GM12873 (cell line): ENCODE data around the gene ZMIZ1.

Source experiments
- TF ChIP-seq, protein P1 (sequence below): IDR thresholded peaks from 2 replicates; pipeline ENCODE4 v1.5.1; 2012; ENCODE audit warnings: low read depth, mild to moderate bottlenecking, moderate library complexity, low read length, control low read depth; ENCODE audit not compliant: insufficient read depth; ENCODE audit errors: missing control alignments

ZMIZ1 gene

DNA sequence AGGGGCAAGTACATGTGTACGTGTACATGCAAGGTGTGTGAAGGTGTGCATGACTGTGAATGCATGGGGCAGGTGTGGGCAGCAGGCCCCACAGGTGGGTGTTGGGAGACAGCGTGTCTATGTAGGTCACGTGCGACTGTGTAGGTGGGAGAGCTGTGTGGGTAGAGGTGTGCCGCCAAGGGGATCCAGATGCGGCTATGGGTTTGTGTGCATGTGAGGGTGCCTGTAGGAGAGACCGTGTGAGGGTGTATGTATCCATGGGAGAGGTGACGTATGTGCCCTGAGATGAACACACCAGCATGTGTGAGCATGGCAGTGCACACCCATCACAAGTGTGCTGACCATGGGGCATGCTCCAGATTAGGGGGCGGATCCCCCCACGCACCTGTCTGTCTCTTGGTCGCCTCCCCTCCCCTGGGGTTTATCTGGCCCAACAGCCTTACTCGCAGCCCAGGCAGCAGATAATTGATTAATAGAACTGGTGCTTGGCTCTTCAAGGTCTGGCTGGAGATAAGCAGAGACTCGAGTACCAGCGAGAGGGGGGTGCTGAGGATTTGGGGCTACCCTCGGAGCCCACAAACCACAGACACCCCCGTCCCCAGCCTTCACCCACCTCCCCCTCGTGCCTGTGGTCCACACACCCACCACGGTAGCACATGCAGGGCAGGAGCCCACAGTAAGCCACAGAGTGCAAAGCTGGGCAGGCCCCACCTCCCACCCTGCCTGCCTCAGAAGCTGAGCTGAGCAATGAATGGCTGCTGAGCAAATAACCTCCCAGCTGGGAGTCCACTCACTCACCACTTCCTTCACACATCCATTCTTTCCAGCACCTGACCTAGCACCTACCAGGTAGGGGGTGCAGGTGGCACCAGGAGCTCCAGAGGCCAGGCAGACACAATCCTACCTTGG, 41.4 kb upstream of the ZMIZ1 start:
- TF ChIP-seq, protein P1, sequence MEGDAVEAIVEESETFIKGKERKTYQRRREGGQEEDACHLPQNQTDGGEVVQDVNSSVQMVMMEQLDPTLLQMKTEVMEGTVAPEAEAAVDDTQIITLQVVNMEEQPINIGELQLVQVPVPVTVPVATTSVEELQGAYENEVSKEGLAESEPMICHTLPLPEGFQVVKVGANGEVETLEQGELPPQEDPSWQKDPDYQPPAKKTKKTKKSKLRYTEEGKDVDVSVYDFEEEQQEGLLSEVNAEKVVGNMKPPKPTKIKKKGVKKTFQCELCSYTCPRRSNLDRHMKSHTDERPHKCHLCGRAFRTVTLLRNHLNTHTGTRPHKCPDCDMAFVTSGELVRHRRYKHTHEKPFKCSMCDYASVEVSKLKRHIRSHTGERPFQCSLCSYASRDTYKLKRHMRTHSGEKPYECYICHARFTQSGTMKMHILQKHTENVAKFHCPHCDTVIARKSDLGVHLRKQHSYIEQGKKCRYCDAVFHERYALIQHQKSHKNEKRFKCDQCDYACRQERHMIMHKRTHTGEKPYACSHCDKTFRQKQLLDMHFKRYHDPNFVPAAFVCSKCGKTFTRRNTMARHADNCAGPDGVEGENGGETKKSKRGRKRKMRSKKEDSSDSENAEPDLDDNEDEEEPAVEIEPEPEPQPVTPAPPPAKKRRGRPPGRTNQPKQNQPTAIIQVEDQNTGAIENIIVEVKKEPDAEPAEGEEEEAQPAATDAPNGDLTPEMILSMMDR: no peak

DNA sequence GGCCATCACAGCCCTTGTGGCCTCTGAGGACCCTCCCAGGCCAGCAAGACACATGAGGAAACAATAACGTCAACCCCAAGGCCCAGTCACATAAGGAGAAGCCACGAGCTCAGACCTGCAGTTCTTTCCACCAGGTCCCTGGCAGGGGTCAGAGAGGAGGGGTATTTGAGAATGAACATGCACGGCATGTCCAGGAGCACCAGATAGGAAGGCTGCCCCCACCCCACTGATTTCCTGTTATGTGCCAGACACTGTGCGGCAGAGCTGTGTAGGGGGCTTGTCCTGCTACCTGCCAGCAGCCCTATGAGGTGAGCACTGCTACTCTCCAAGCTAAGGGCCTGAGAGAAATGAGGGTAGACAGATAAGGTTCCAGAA, 40.7 kb upstream of the ZMIZ1 start:
- TF ChIP-seq, protein P1: no peak

DNA sequence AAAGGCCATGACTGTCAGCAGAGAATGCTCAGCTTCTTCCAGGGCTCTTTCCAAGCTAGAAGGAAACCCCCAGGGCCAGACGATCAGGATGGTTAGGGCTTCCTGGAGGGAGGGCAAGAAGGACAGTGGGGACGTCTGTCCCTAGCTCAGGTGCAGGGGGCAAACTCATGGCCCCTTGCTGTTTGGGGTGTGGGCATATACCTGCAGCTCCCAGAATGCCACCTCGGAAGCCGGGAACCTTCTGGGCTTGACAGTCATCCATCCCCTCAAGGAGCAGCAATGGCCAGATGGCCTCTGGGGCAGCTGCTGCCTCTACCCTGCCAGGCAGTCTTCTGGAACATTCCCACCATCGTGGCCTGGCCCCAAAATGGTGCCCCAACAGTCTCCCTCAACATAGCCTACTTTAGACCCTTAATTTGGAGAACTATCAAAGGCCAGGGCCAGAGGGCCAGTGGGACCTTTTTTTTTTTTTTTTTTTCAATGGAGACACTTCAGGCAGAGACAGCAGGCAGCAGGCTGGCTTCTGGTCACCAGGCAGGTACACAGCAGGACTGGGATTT, 40.2 kb upstream of the ZMIZ1 start:
- TF ChIP-seq, protein P1: no peak

DNA sequence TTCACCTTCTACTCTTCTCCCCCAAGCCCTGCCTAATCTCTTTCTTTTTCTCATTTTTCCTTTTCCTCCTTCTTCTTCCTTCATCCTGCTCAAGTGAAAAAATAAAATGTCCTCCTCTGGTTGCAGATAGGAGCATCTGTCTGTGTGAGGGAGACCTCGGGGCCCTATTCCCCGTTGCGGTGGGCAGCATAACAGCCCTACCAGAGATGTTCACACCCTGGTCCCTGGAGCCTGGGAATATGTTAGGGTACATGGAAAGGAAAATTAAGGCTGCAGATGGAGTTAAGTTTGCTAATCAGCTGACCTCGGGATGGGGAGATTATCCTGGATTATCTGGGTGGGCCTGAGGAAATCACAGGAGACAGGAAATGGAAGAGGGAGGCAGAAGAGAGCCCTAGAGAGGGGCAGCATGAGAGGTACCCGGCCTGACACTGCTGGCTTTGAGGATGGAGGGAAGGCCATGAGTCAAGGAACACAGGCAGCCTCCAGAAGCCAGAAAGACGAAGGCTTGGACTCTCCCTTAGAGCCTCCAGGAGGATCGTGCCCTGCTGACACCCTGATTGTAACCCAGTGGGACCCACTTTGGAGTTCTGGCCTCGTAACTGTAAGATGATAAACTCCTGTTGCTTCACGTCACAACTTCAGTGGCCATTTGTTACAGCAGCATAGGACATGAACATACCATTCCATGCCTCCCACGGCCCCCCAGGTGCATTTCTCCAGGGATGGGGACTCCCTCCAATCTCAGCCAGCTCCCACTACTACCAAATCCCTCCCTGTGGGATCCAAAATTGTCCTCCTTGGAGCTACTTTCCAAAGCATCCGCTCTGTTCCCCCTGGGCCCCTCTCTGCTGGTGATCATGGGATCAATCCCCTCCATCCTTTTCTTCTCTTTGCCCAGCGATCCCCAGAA, 39.0 kb upstream of the ZMIZ1 start:
- TF ChIP-seq, protein P1: no peak

DNA sequence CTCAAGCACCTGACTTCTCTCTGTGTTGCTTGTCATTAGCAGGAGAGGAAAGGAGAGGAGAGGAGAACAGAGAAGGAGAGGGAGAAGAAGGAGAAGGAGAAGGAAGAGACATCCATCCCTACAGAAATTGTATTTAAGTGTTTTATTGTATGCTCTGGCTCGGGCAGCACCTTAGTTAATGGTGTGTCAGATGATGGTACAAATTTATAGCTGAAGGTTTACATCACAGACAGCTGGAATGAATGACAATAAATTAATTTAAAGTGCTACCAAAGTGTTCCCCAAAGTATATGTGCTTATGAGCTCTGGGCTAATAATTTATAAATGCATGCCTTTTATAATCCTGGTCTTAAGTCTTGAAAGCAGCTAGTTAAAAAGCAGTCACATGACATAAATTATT, 38.1 kb upstream of the ZMIZ1 start:
- TF ChIP-seq, protein P1: no peak

DNA sequence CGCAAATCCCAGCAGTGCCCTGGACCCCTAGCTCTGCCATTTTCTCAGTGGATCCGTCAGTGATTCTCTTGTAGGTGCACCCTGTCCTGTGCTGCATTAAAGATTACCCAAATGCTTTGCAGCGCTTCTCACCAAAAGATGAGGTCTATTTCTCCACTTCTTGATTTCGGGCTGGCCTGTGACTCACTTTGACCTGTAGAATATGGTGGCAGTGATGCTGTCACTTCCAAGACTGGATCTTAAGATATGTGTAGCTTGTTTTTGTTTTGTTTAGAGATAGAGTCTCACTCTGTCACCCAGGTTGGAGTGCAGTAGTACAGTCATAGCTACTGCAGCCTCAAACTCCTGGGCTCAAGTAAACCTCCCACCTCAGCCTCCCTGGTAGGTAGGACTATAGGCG, 37.0 kb upstream of the ZMIZ1 start:
- TF ChIP-seq, protein P1: no peak
